Omental fat pad (tissue), 4 donors: Measurements from ENCODE around the gene RTP3. TPM values are rescaled to one million over a fixed set of nuclear protein-coding genes. Genes with fewer than 3 reads are reported as not detected.

Source experiments
- ATAC-seq: fragments of 150-250 bp; one replicate; pipeline ENCODE4 v1.9.1; 2016; ENCODE audit warnings: mild to moderate bottlenecking, moderate library complexity; ENCODE audit not compliant: low FRiP score
- DNase-seq: peaks from one replicate; pipeline ENCODE4 v3.0.0-alpha.2; 2019; ENCODE audit warnings: low spot score
- total RNA-seq, 4 donors: library from RNA; depleted of rRNA; stranded (reverse); fragments of >200 nt; gene quantifications; one replicate each; pipeline ENCODE4 v1.1.0, GENCODE V29; 2016
- TF ChIP-seq, protein P1 (sequence below), 3 donors: fragments of 450-650 bp; IDR thresholded peaks; one replicate each; pipeline ENCODE4 v1.5.1; 2016 to 2017; ENCODE audit warnings: antibody characterized with exemption in 3 of 3, mild to moderate bottlenecking in 3 of 3, moderate library complexity in 2 of 3

RTP3 gene
- total RNA-seq, 4 donors from 2014 or later = not detected

- DNase-seq (no peak), ATAC-seq (no peak)
Observed at GRCh38 chr3:46455231-46456115, 42.3 kb upstream of the RTP3 start.

GRCh38 chr3:46456118-46456517 is 41.7 kb upstream of the RTP3 start:
- no peak for DNase-seq
- ATAC-seq = no peak
- TF ChIP-seq, protein P1, sequence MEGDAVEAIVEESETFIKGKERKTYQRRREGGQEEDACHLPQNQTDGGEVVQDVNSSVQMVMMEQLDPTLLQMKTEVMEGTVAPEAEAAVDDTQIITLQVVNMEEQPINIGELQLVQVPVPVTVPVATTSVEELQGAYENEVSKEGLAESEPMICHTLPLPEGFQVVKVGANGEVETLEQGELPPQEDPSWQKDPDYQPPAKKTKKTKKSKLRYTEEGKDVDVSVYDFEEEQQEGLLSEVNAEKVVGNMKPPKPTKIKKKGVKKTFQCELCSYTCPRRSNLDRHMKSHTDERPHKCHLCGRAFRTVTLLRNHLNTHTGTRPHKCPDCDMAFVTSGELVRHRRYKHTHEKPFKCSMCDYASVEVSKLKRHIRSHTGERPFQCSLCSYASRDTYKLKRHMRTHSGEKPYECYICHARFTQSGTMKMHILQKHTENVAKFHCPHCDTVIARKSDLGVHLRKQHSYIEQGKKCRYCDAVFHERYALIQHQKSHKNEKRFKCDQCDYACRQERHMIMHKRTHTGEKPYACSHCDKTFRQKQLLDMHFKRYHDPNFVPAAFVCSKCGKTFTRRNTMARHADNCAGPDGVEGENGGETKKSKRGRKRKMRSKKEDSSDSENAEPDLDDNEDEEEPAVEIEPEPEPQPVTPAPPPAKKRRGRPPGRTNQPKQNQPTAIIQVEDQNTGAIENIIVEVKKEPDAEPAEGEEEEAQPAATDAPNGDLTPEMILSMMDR (IDR thresholded peaks at IDR 0.05) = no peak

More at GRCh38 chr3:46455231-46456115, 42.3 kb upstream of the RTP3 start:
- TF ChIP-seq, protein P1 (IDR thresholded peaks at IDR 0.05) = no peak

DNA sequence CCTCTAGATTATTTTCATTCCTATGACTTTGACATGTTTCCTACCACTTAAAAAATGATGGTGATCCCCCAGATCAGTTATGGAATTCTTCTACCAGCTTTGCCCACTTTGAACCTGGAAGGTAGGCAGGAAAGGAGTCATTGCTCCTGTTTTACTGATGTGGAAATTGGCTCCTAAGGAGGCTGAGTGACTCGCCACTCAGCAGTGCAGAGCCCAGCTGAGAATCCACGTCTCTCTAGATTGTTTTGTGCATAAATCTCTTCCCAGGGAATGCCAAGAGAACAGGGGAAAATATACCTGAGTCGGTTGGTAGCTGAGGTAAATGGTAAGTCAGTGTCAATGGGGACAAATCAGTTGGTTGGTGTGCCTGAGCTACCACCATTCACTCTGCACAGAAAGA is 37.7 kb upstream of the RTP3 start:
- ATAC-seq = no peak
- DNase-seq = no peak
- TF ChIP-seq, protein P1 (IDR thresholded peaks at IDR 0.05) = no peak

DNA sequence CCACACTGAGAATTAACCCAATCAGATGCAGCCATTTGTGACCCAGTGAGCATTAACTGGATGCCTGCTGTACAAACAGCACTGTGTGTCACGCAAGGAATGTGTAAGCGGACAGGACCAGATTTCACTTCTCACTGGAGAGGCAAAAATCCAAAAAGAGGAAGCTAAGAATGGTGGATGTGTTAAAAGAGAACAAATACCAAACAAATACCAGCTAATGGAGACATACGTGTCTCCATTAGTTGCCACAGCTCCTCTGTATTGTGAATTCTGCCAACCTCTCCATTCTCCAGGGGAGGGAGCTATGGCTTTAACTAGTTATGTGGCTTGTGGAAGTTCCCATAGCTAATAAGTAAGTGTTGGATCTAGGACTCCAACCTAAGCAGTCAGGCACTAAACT is 35.7 kb upstream of the RTP3 start:
- DNase-seq (no peak), ATAC-seq (no peak)
- TF ChIP-seq, protein P1 (IDR thresholded peaks at IDR 0.05) = no peak

DNA sequence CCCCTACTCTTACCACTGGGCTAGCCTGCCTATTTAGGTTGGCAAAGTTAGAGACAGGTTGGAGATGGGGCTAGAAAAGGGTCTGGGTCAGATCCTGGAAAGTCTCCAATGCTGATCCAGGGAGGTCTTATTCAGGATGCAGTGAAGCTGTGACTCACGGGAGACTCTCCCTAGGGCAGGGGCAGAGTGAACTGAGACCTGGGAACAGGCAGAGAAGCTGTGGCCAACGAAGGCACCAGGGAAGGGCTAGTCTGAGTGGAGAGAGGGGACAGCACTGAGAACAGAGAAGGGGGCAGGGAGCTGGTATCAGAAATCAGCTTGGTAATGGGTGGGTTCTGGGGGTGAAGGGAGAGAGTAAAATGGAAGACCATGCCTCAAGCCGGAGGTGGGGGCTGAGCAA is 35.3 kb upstream of the RTP3 start:
- ATAC-seq = no peak
- TF ChIP-seq, protein P1 (IDR thresholded peaks at IDR 0.05) = no peak
- no peak for DNase-seq

- TF ChIP-seq, protein P1 (IDR thresholded peaks at IDR 0.05) = no peak
- DNase-seq (no peak), ATAC-seq (no peak)
Observed at GRCh38 chr3:46463120-46463867, 34.5 kb upstream of the RTP3 start.
